GM10248 (cell line): ENCODE measurements around the gene SSBP2.

ENCODE experiments used
- CTCF ChIA-PET: fragments of 300-600 bp; sonication (Branson Sonifier 250); formaldehyde crosslinking; extraction: SDS; loops from one replicate; lab custom pipeline; 2021; ENCODE audit warnings: antibody characterized with exemption; lab: Yijun Ruan, JAX
- POLR2A ChIA-PET: fragments of 350-650 bp; sonication (Branson Sonifier 250); formaldehyde crosslinking; extraction: SDS; loops from one replicate; lab custom pipeline; 2020; ENCODE audit warnings: antibody characterized with exemption; lab: Yijun Ruan, JAX
- DNase-seq: peaks from one replicate; pipeline ENCODE4 v3.0.0; 2012; ENCODE audit errors: extremely low spot score
- CTCF ChIP-seq: IDR thresholded peaks from 2 replicates; pipeline ENCODE4 v1.5.1; 2012; ENCODE audit warnings: mild to moderate bottlenecking, low read depth; ENCODE audit errors: extremely low read depth, missing control alignments, control extremely low read depth

The SSBP2 gene

DNA sequence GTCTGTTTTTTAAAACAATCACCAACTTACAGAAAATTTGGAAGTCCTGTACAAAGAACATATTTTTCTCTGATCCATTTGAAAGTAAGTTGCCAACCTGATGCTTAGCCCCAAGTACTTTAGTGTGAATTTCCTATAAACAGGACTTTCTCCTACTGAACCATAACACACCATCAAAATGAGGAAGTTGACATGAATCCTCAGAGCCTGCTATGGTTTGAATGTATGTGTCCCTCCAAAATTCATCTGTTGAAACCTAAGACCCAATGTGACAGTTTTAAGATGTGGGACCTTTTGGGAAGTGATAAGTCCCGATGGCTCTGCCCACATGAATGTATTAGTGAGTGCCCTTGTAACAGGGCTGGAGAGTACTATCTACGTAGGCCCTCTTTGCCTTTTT is 350.5 kb downstream of the SSBP2 start:
- ChIA-PET CTCF (interaction anchor here (1.1 to 1.7 kb wide), 2 partner anchors 8 to 25 kb away, joined by 3 to 8 read pairs; no protein-coding TSS in a partner anchor), POLR2A (interaction anchor here (0.6 kb wide), 1 partner anchor 28 kb away, joined by 3 read pairs; no protein-coding TSS in a partner anchor)
- DNase-seq, result no peak
- TF ChIP-seq CTCF, result no peak

DNA sequence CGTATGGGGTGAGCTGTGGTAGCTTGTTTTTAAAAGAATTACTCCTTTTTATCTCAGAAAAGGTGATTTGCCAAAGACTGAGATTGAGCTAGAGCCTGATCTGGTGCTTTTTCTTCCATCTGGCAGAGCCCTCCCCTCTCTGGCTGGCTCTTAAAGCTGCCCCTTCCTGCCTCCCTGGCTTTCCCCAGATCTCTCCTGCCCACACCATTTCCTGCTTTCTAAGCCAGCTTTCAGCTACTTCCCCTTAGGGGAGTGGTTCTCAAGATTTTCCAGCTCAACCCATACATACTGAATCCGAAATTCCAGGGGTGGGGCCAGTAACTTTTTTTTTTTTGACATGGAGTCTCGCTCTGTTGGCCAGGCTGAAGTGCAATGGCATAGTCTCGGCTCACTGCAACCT is 352.2 kb downstream of the SSBP2 start:
- ChIA-PET CTCF (interaction anchor here (1.7 kb wide), 1 partner anchor 24 kb away, joined by 5 read pairs; no protein-coding TSS in a partner anchor), POLR2A (no interaction called here)
- DNase-seq, result no peak
- no peak for TF ChIP-seq CTCF

- DNase-seq, result no peak
- no peak for TF ChIP-seq CTCF
- POLR2A ChIA-PET, result no interaction called here
- CTCF ChIA-PET, result no interaction called here
These were observed 353.7 kb downstream of the SSBP2 start for GRCh38 chr5:81397176-81397575.

- no peak for TF ChIP-seq CTCF
- POLR2A ChIA-PET, result no interaction called here
- no peak for DNase-seq
- CTCF ChIA-PET, result interaction anchor here (1.3 to 1.7 kb wide), 3 partner anchors 9 to 31 kb away, joined by 4 to 6 read pairs (median 5); no protein-coding TSS in a partner anchor
These were observed 355.6 kb downstream of the SSBP2 start for GRCh38 chr5:81395262-81395661.

DNA sequence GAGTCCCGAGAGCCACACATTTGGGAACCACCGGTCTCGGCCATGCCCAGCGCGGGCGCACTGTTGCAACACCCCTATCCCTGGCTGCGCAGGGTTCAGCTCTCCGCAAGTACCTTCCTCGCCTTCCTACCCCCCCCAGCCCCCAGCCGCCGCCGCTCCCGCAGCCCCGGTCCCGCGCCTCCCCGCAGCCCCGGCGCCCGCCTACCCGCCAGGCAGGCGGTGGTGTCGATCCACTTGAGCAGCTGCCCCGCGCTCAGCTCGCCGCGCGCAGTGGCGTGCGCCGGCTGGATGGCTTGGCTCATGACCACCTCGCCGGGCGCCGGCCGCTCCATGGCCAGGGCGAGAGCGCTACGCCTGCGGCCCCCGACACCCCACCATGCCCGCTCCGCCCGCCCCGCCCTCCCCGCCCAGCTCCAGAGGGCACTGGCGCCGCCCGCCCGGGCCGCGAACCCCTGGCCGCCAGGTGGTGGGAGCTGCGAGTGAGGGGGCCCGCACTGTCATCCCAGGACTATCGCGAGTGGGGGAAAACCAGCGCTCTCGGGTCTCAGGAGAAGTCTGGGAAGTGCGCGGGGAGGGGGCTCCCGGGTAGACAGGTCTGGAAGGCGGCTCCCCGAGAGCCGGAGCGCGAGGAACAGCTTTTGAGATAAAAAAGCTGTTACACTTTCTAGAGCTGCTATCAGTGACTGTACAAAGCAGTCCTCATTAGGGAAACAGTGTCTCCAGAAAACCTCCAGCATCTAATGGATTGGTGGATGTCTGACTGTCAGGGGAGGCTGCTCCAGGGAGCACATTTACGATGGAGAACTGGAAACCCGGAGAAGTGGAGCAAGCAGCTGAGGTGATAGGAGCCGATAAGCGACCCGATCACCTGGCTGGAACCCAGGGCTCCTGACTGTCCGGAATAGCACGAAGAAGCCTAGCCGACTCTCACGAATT is 356.8 kb downstream of the SSBP2 start, which contains the start of gene ACOT12:
Gene ACOT12 (minus strand): TSS at position 352 of the 936 bp plus-strand sequence. CDS start 20 bp downstream, at position 332.
- CTCF ChIA-PET, result interaction anchor here (1.0 to 1.7 kb wide), 4 partner anchors 10 to 772 kb away, joined by 3 to 6 read pairs (median 4); no protein-coding TSS in a partner anchor

GRCh38 chr5:81393430-81393782 is 357.5 kb downstream of the SSBP2 start:
- DNase-seq, result no peak
- no peak for TF ChIP-seq CTCF
- POLR2A ChIA-PET, result no interaction called here
- CTCF ChIA-PET, result interaction anchor here (1.0 to 1.7 kb wide), 2 partner anchors 11 to 772 kb away, joined by 3 to 6 read pairs; no protein-coding TSS in a partner anchor

More for the DNA sequence above, 356.8 kb downstream of the SSBP2 start, which contains the start of gene ACOT12:
- no peak for TF ChIP-seq CTCF
- POLR2A ChIA-PET, result no interaction called here
- DNase-seq, result no peak
